Ascending aorta (tissue), 2 donors: Measurements from ENCODE around the gene ENHO. TPM values are rescaled to one million over a fixed set of nuclear protein-coding genes. Genes with fewer than 3 reads are reported as not detected.

ENCODE experiments used
- DNase-seq, 2 donors: peaks; one replicate each; pipeline ENCODE4 v3.0.0-alpha.2; 2019; ENCODE audit warnings: low spot score in 2 of 2
- H3K27ac ChIP-seq, 2 donors: fragments of 200-600 bp; sonication (generic); one replicate each; pipeline ENCODE4 v1.5.1; 2016 to 2017; ENCODE audit warnings: mild to moderate bottlenecking in 1 of 2
- H3K27me3 ChIP-seq: fragments of 200-600 bp; sonication (generic); one replicate; pipeline ENCODE4 v1.5.1; 2017
- H3K36me3 ChIP-seq, 2 donors: fragments of 200-600 bp; sonication (generic); one replicate each; pipeline ENCODE4 v1.5.1; 2016
- H3K4me1 ChIP-seq, 2 donors: fragments of 200-600 bp; sonication (generic); one replicate each; pipeline ENCODE4 v1.5.1; 2016 to 2017; ENCODE audit warnings: mild to moderate bottlenecking in 1 of 2
- H3K4me3 ChIP-seq, 2 donors: fragments of 200-600 bp; sonication (generic); one replicate each; pipeline ENCODE4 v1.5.1; 2016 to 2017; ENCODE audit warnings: mild to moderate bottlenecking in 1 of 2
- H3K9me3 ChIP-seq, 2 donors: fragments of 200-600 bp; sonication (generic); one replicate each; pipeline ENCODE4 v1.5.1; 2016
- intact Hi-C: fragments of 100-400 bp; cut with DNase I; formaldehyde crosslinking; loops from one replicate; pipeline ENCODE4 v1.15.1; 2023
- total RNA-seq: library from RNA; depleted of rRNA; stranded (reverse); fragments of >200 nt; gene quantifications from one replicate; pipeline ENCODE4 v1.1.0, GENCODE V29; 2016
- TF ChIP-seq, protein P1 (sequence below), 3 experiments: fragments of 200-600 bp in 2 of 3; fragments of 450-650 bp in 1 of 3; sonication (generic) in 2 of 3; IDR thresholded peaks; one replicate each; pipeline ENCODE4 v1.5.1; 2016 to 2019; ENCODE audit warnings: antibody characterized with exemption in 3 of 3, mild to moderate bottlenecking in 1 of 3, moderate library complexity in 1 of 3

ENHO gene
- total RNA-seq, 1 donor from 2014 or later, result not detected

DNA sequence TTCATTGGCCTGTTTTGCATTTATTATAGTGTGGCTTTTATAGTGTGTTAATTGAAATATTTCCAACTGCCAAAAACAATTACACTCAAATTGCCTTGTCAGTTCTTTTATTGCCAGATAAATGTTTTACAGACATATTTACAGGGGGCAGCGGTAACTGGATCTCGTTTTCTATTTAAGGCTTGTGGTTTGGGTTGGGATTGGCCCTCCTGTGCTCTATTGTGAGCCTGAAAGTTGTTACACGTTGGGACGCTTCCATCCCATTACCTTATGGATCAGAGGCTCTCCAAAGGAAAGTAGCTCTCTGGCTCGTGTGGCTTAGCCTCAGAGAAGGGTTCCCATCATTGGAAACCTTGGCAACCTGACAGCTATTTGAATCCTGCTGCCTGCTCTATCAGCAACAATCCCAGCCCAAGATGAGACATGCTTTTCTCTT is 43.3 kb downstream of the ENHO start:
- H3K9me3 ChIP-seq, result no peaks in the 10 kb centered on the region
- no peak overlapping the region for H3K27ac ChIP-seq
- no peaks in the 10 kb centered on the region for H3K27me3 ChIP-seq
- H3K36me3 ChIP-seq, result no peaks in the 10 kb centered on the region
- TF ChIP-seq, protein P1, sequence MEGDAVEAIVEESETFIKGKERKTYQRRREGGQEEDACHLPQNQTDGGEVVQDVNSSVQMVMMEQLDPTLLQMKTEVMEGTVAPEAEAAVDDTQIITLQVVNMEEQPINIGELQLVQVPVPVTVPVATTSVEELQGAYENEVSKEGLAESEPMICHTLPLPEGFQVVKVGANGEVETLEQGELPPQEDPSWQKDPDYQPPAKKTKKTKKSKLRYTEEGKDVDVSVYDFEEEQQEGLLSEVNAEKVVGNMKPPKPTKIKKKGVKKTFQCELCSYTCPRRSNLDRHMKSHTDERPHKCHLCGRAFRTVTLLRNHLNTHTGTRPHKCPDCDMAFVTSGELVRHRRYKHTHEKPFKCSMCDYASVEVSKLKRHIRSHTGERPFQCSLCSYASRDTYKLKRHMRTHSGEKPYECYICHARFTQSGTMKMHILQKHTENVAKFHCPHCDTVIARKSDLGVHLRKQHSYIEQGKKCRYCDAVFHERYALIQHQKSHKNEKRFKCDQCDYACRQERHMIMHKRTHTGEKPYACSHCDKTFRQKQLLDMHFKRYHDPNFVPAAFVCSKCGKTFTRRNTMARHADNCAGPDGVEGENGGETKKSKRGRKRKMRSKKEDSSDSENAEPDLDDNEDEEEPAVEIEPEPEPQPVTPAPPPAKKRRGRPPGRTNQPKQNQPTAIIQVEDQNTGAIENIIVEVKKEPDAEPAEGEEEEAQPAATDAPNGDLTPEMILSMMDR (IDR thresholded peaks at IDR 0.05), result no peak
- H3K4me3 ChIP-seq, result no peak overlapping the region
- peak in 1 of 2 donors; percentile 9 for DNase-seq
- H3K4me1 ChIP-seq, result no peaks in the 10 kb centered on the region
- intact Hi-C loops, result no loop called here

DNA sequence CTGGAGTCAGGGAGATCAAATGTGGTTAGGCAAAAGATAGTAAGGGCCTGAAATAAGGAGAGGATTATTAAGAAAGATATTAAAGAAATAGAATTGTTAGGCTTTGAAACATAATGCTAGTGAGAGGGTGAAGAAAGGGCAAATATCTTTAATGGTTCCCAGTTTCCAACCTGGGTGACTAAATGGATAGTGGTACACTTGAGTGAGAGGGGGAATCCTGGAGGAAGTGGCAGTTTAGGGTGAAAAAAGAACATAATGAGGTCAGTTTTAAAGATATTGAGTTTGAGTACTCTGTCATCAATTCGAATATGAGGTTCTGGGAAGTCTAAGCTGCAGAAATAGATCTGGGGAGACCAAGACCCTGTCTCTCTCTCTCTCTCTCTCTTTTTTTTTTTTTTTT is 45.2 kb downstream of the ENHO start:
- H3K27me3 ChIP-seq, result no peaks in the 10 kb centered on the region
- H3K4me1 ChIP-seq, result no peaks in the 10 kb centered on the region
- H3K4me3 ChIP-seq, result no peak overlapping the region
- TF ChIP-seq, protein P1 (IDR thresholded peaks at IDR 0.05), result no peak
- H3K27ac ChIP-seq, result no peak overlapping the region
- DNase-seq, result no peak
- intact Hi-C loops, result no loop called here
- H3K36me3 ChIP-seq, result no peaks in the 10 kb centered on the region
- H3K9me3 ChIP-seq, result no peaks in the 10 kb centered on the region

DNA sequence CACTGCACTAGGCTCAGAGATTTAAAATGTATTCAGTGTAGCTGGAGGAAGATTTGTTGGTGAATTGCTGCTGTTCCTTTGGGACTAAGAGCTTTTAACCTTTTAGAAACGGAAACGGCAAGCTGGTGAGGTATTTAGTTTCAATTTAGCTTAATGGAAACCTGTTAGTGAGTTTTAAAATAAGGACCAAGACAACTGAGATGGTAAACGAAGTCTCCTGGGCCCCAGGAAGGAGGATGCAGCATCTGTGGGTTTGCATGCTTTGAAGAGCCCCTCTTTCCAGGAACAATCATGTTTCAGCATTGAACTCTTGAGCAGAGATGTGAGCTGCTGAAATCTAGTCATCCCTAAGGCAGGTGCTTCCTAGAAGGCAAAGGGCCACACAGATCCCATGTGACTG is 47.7 kb downstream of the ENHO start:
- no peaks in the 10 kb centered on the region for H3K9me3 ChIP-seq
- intact Hi-C loops, result no loop called here
- H3K27ac ChIP-seq, result no peak overlapping the region
- H3K4me1 ChIP-seq, result no peaks in the 10 kb centered on the region
- no peaks in the 10 kb centered on the region for H3K36me3 ChIP-seq
- no peak overlapping the region for H3K4me3 ChIP-seq
- no peaks in the 10 kb centered on the region for H3K27me3 ChIP-seq
- DNase-seq, result no peak
- TF ChIP-seq, protein P1 (IDR thresholded peaks at IDR 0.05), result no peak

Other genes with a start within 250 kb of the ENHO start
- gene KIF24, start 193.7 kb downstream of the ENHO start, total RNA-seq, result 0.21 TPM
- not detected for gene NUDT2, start 193.4 kb downstream of the ENHO start, total RNA-seq
- gene MYORG, start 146.1 kb downstream of the ENHO start, total RNA-seq, result 11.0 TPM
- 26.8 TPM for gene FAM219A, start 64.4 kb downstream of the ENHO start, total RNA-seq
- gene DNAI1, start 64.2 kb downstream of the ENHO start, total RNA-seq, result not detected
- 4.7 TPM for gene CNTFR, start 66.7 kb upstream of the ENHO start, total RNA-seq
- 7.2 TPM for gene RPP25L, start 89.1 kb upstream of the ENHO start, total RNA-seq
- 31.7 TPM for gene DCTN3, start 97.5 kb upstream of the ENHO start, total RNA-seq
- gene ARID3C, start 106.1 kb upstream of the ENHO start, total RNA-seq, result not detected
- gene SIGMAR1, start 114.8 kb upstream of the ENHO start, total RNA-seq, result 61.3 TPM
- gene GALT, start 123.7 kb upstream of the ENHO start, total RNA-seq, result 28.3 TPM
- 50.3 TPM for gene IL11RA, start 129.2 kb upstream of the ENHO start, total RNA-seq
- 9.3 TPM for gene CCL27, start 139.7 kb upstream of the ENHO start, total RNA-seq
- 17.7 TPM for gene CCL19, start 168.3 kb upstream of the ENHO start, total RNA-seq
- gene CCL21, start 187.1 kb upstream of the ENHO start, total RNA-seq, result 7.9 TPM